ENCODE results near the gene SORCS2. TPM values are rescaled to one million over a fixed set of nuclear protein-coding genes. Genes with fewer than 3 reads are reported as not detected.

The SORCS2 gene
- total and polyA plus RNA-seq, 12 donors = 0.67 to 15.5 (median 1.3) TPM

GRCh38 chr4:7754565-7755262 lies 562.4 kb downstream of the SORCS2 start:
- Histone ChIP-seq H3K27ac (no peak overlapping the region), H3K36me3 (replicated peaks in 1 of 2) (no peaks in the 10 kb centered on the region), H3K4me3 (no peak overlapping the region), H3K27me3 (no peaks in the 10 kb centered on the region), H3K4me1 (replicated peaks in 1 of 2) (peaks cover 0 to 8% of the 10 kb centered on the region in 2 donors), H3K9me3 (replicated peaks in 1 of 3) (no peaks in the 10 kb centered on the region)
- DNase-seq = no peak
- TF ChIP-seq CTCF (IDR thresholded peaks at IDR 0.05) = no peak
- TF ChIP-seq POLR2A (IDR thresholded peaks at IDR 0.05) = no peak
- WGBS, 4 donors = 89 to 96% (median 92%) methylated on average over 21 of the region's 21 CpGs
- intact Hi-C loops (cut with DNase I) = no loop called here

- Histone ChIP-seq H3K36me3 (replicated peaks in 1 of 2) (no peaks in the 10 kb centered on the region), H3K4me1 (replicated peaks in 1 of 2) (peaks cover 0 to 8% of the 10 kb centered on the region in 2 donors), H3K4me3 (no peak overlapping the region), H3K27ac (no peak overlapping the region), H3K9me3 (replicated peaks in 1 of 3) (no peaks in the 10 kb centered on the region), H3K27me3 (no peaks in the 10 kb centered on the region)
- no peak for DNase-seq
- 80 to 100% (median 85%) methylated on average over 2 to 16 of the region's 16 CpGs for WGBS, 4 donors
- no peak for TF ChIP-seq POLR2A (IDR thresholded peaks at IDR 0.05)
- intact Hi-C loops (cut with DNase I) = no loop called here
Observed at GRCh38 chr4:7755561-7755960, 563.2 kb downstream of the SORCS2 start.

DNA sequence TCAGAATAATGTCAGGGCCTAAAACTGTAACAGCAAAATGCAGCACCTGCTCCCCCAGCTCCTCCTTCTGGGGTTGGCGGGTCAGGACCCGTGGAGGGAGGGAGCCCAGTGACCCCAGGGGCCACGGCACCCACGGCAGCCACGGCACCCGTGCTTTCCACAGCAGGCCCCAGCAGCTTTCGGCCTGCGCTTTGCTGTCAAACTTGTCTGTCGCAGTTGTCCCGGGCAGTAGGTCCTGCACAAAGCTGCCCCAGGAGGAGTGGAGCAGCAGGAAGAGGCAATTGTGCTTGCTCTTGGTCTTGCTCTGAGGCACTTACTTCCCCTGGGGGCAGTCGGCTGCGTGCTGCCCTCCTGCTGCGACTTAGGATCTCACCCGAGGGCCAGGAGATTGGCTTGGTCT lies 563.7 kb downstream of the SORCS2 start:
- H3K4me1 ChIP-seq (replicated peaks in 1 of 2) = peaks cover 0 to 8% of the 10 kb centered on the region in 2 donors
- no peaks in the 10 kb centered on the region for H3K9me3 ChIP-seq (replicated peaks in 1 of 3)
- H3K36me3 ChIP-seq (replicated peaks in 1 of 2) = no peaks in the 10 kb centered on the region
- H3K27me3 ChIP-seq = no peaks in the 10 kb centered on the region
- intact Hi-C loops (cut with DNase I) = no loop called here
- DNase-seq = no peak
- no peak overlapping the region for H3K27ac ChIP-seq
- 91 to 97% (median 94%) methylated on average over 8 to 14 of the region's 14 CpGs; no CpG with 5 or more reads in 1 of the 4 donors for WGBS, 4 donors
- no peak overlapping the region for H3K4me3 ChIP-seq
- TF ChIP-seq POLR2A (IDR thresholded peaks at IDR 0.05) (no peak), CTCF (IDR thresholded peaks at IDR 0.05) (no peak)

GRCh38 chr4:7756561-7757355 lies 564.4 kb downstream of the SORCS2 start:
- Histone ChIP-seq H3K9me3 (replicated peaks in 1 of 3) (no peaks in the 10 kb centered on the region), H3K27ac (peak overlapping the region in 1 of 5 donors; percentile 33), H3K36me3 (replicated peaks in 1 of 2) (no peaks in the 10 kb centered on the region), H3K4me1 (replicated peaks in 1 of 2) (peaks cover 0 to 8% of the 10 kb centered on the region in 2 donors), H3K4me3 (no peak overlapping the region), H3K27me3 (no peaks in the 10 kb centered on the region)
- intact Hi-C loops (cut with DNase I) = no loop called here
- DNase-seq = no peak
- WGBS, 4 donors = 84 to 95% (median 89%) methylated on average over 9 to 32 of the region's 32 CpGs
- TF ChIP-seq POLR2A (IDR thresholded peaks at IDR 0.05) (no peak), CTCF (IDR thresholded peaks at IDR 0.05) (no peak)
